Measurements from ENCODE around the gene SLC25A43. TPM values are rescaled to one million over a fixed set of nuclear protein-coding genes. Genes with fewer than 3 reads are reported as not detected.

SLC25A43 gene
- total and polyA plus RNA-seq, 9 of the 15 experiments (the other 6 are each of a cell fraction or from before 2014, with no cell fraction given) = 1.3 to 8.4 (median 4.0) TPM

- no peak for TF ChIP-seq GTF2B (IDR thresholded peaks at IDR 0.05; ENCODE audit: extremely low read depth, insufficient read length)
- peak; percentile 61 for TF ChIP-seq KDM1A (IDR thresholded peaks at IDR 0.05)
- TF ChIP-seq BCOR (IDR thresholded peaks at IDR 0.05) = peak; percentile 81; the same call in 1 of the 2 replicates
- peak; percentile 56 for TF ChIP-seq BRD9 (IDR thresholded peaks at IDR 0.05; ENCODE audit: low read depth, partially characterized antibody)
- TF ChIP-seq RBM25 (IDR thresholded peaks at IDR 0.05; ENCODE audit: low read depth, low read length, severe bottlenecking) = peak; percentile 71
- peak; percentile 52 for TF ChIP-seq ZFP36 (IDR thresholded peaks at IDR 0.05; ENCODE audit: low read depth, low read length, partially characterized antibody)
These were observed 556 bp upstream of the SLC25A43 start (continued) for GRCh38 chrX:119398587-119398973.

- POLR2A ChIA-PET = interaction anchor here (0.6 to 0.8 kb wide), 3 partner anchors 55 to 392 kb away, joined by 3 to 5 read pairs (median 3); partner anchors contain the start of gene RPL39
- H3K36me3 ChIP-seq (ENCODE audit: control insufficient read depth, insufficient read depth, low read length) = no peaks in the 10 kb centered on the region
- ATAC-seq (peak; percentile 51; the same call in 2 of the 3 replicates), FAIRE-seq (no peak), DNase-seq (ENCODE audit: extremely low read depth in 1 of 4, low spot score in 3 of 4) (no peak)
- peak overlapping the region; percentile 63 for H2AFZ ChIP-seq (ENCODE audit: low read depth, low read length)
- 0 out of 3 replicates have a peak, but pooled peaks cover 3% of the 10 kb centered on the region for H3K79me2 ChIP-seq (ENCODE audit: control insufficient read depth, insufficient read depth, low read length)
- no peaks in the 10 kb centered on the region for H4K20me1 ChIP-seq (replicated peaks; ENCODE audit: control insufficient read depth, insufficient read depth, low read length)
- H3K9ac ChIP-seq (ENCODE audit: insufficient read depth in 1 of 2, low read depth in 2 of 2, low read length in 2 of 2) = peak overlapping the region; percentile 59 to 91
- H3K27ac ChIP-seq (ENCODE audit: extremely low read depth, low read depth, low read length) = peak overlapping the region; percentile 74; the same call in 1 of the 3 replicates
- no peaks in the 10 kb centered on the region for H3K9me3 ChIP-seq (replicated peaks; ENCODE audit: control insufficient read depth, insufficient read depth, low read depth, low read length)
- peaks cover 11% of the 10 kb centered on the region in 2 experiments; a peak in 4 of 5 replicates for H3K4me1 ChIP-seq (replicated peaks in 1 of 2; ENCODE audit: control insufficient read depth in 2 of 2, insufficient read depth in 2 of 2, low read length in 2 of 2)
- H3K4me3 ChIP-seq = peak overlapping the region; percentile 47
- H3K9me1 ChIP-seq (ENCODE audit: control insufficient read depth, insufficient read depth, low read length) = no peaks in the 10 kb centered on the region
- H3K4me2 ChIP-seq (ENCODE audit: insufficient read depth, low read length) = peak overlapping the region; percentile 76
- WGBS (ENCODE audit: insufficient coverage, low coverage, missing lambda C conversion rate) = 5% methylated on average over 4 of the region's 12 CpGs
- in situ Hi-C loops (cut with MboI) (no loop called here), intact Hi-C loops (cut with micrococcal nuclease) (no loop called here)
- CTCF ChIA-PET (ENCODE audit: low intra/inter-chr PET ratio) = interaction anchor here (0.5 kb wide), 1 partner anchor 11 kb away, joined by 3 read pairs; no protein-coding TSS in a partner anchor
- TF ChIP-seq ZBTB7A (IDR thresholded peaks at IDR 0.05; ENCODE audit: borderline replicate concordance, control insufficient read depth, low read depth, low read length) (peak; percentile 4; the same call in 1 of the 2 replicates), PRDM10 (IDR thresholded peaks at IDR 0.05; ENCODE audit: partially characterized antibody) (peak; percentile 75), MEIS2 (IDR thresholded peaks at IDR 0.05; ENCODE audit: partially characterized antibody) (no peak)
- BruUV-seq (replicated peaks) = no TSS peak
- no peaks in the 10 kb centered on the region for H3K27me3 ChIP-seq (ENCODE audit: control insufficient read depth in 2 of 2, insufficient read depth in 2 of 2, low read length in 2 of 2)
These were observed 601 bp downstream of the SLC25A43 start for GRCh38 chrX:119399772-119400101.
